Calu3 (cell line): ENCODE measurements around the gene TNPO2. TPM values are rescaled to one million over a fixed set of nuclear protein-coding genes. Genes with fewer than 3 reads are reported as not detected.
"Not testable (repeated sequence)": the region's sequence is repeated elsewhere in the genome, so short reads cannot be mapped to it uniquely, and the experiment has no call there.

Source experiments
- BruUV-seq: library from RNA; stranded (reverse); fragments of 400-500 nt; replicated peaks from 2 replicates; lab custom pipeline; 2021; lab: Mats Ljungman, UMichigan
- CTCF ChIA-PET: fragments of 300-600 bp; sonication (Branson Sonifier 250); formaldehyde crosslinking; loops from one replicate; lab custom pipeline; 2022; ENCODE audit warnings: antibody characterized with exemption; lab: Charles Lee
- DNase-seq: peaks from one replicate; pipeline ENCODE4 v3.0.0; 2022
- H3K27ac Mint-ChIP-seq: one replicate; pipeline ENCODE4 v1.8.0; 2022; ENCODE audit warnings: mixed read lengths; ENCODE audit not compliant: unreplicated experiment
- H3K27me3 Mint-ChIP-seq: one replicate; pipeline ENCODE4 v1.8.0; 2022; ENCODE audit warnings: mixed read lengths; ENCODE audit not compliant: unreplicated experiment
- H3K36me3 Mint-ChIP-seq: one replicate; pipeline ENCODE4 v1.8.0; 2022; ENCODE audit warnings: mild to moderate bottlenecking, moderate library complexity, mixed read lengths; ENCODE audit not compliant: insufficient read depth, unreplicated experiment
- H3K4me1 Mint-ChIP-seq: one replicate; pipeline ENCODE4 v1.8.0; 2022; ENCODE audit warnings: mild to moderate bottlenecking, low read depth, mixed read lengths; ENCODE audit not compliant: unreplicated experiment
- H3K4me3 Mint-ChIP-seq: one replicate; pipeline ENCODE4 v1.8.0; 2022; ENCODE audit warnings: mild to moderate bottlenecking, low read depth, moderate library complexity, mixed read lengths; ENCODE audit not compliant: unreplicated experiment
- H3K9me3 Mint-ChIP-seq: one replicate; pipeline ENCODE4 v1.8.0; 2022; ENCODE audit warnings: low read depth, mixed read lengths; ENCODE audit not compliant: unreplicated experiment
- CTCF ChIP-seq: fragments of 200-600 bp; IDR thresholded peaks from one replicate; pipeline ENCODE4 v1.8.0; 2022; ENCODE audit warnings: antibody characterized with exemption; ENCODE audit not compliant: unreplicated experiment
- intact Hi-C: fragments of 100-400 bp; cut with micrococcal nuclease; formaldehyde crosslinking; loops from one replicate; pipeline ENCODE4 v1.10.0; 2022; ENCODE audit not compliant: unreplicated experiment
- total RNA-seq: library from RNA; stranded (reverse); gene quantifications from 2 replicates; pipeline ENCODE4 v1.2.3, GENCODE V29; 2022

TNPO2 gene
- total RNA-seq, 1 experiment from 2014 or later, result 67.0 TPM

- no peak overlapping the region for H3K4me3 Mint-ChIP-seq
- CTCF ChIA-PET, result no interaction called here
- no peaks in the 10 kb centered on the region for H3K27me3 Mint-ChIP-seq
- peaks cover 11% of the 10 kb centered on the region for H3K4me1 Mint-ChIP-seq
- intact Hi-C loops, result no loop called here
- peaks cover 39% of the 10 kb centered on the region for H3K36me3 Mint-ChIP-seq
- TF ChIP-seq CTCF, result no peak
- DNase-seq, result no peak
- H3K9me3 Mint-ChIP-seq, result no peaks in the 10 kb centered on the region
- BruUV-seq, result no TSS peak
- H3K27ac Mint-ChIP-seq, result no peak overlapping the region
Observed at GRCh38 chr19:12727745-12728433, 4.2 kb upstream of the TNPO2 start.

GRCh38 chr19:12726988-12727316 is 3.2 kb upstream of the TNPO2 start:
- BruUV-seq, result no TSS peak
- intact Hi-C loops, result no loop called here
- CTCF ChIA-PET, result no interaction called here
- no peak for TF ChIP-seq CTCF
- Mint-ChIP-seq H3K27me3 (no peaks in the 10 kb centered on the region), H3K4me1 (peaks cover 7% of the 10 kb centered on the region), H3K36me3 (peaks cover 40% of the 10 kb centered on the region), H3K9me3 (no peaks in the 10 kb centered on the region), H3K27ac (no peak overlapping the region), H3K4me3 (no peak overlapping the region)
- DNase-seq, result no peak

- DNase-seq, intact Hi-C loops, H3K27ac Mint-ChIP-seq, CTCF ChIA-PET, H3K4me3 Mint-ChIP-seq, H3K27me3 Mint-ChIP-seq, H3K9me3 Mint-ChIP-seq, BruUV-seq: not testable (repeated sequence)
- peaks cover 48% of the 10 kb centered on the region for H3K36me3 Mint-ChIP-seq
- peaks cover 12% of the 10 kb centered on the region for H3K4me1 Mint-ChIP-seq
Observed at GRCh38 chr19:12725612-12726011, 1.9 kb upstream of the TNPO2 start.

- TF ChIP-seq CTCF, result no peak
- CTCF ChIA-PET, result interaction anchor here (0.6 to 1.0 kb wide), 3 partner anchors 37 to 1296 kb away, joined by 3 to 4 read pairs (median 3); no protein-coding TSS in a partner anchor
- Mint-ChIP-seq H3K27me3 (no peaks in the 10 kb centered on the region), H3K4me3 (peak overlapping the region; percentile 96), H3K9me3 (no peaks in the 10 kb centered on the region), H3K4me1 (peaks cover 15% of the 10 kb centered on the region), H3K27ac (peak overlapping the region; percentile 0), H3K36me3 (peaks cover 48% of the 10 kb centered on the region)
- intact Hi-C loops, result no loop called here
- DNase-seq, result no peak
- no TSS peak for BruUV-seq
Observed at GRCh38 chr19:12723381-12723640, 421 bp downstream of the TNPO2 start.
